CD4-positive, alpha-beta T cell treated with Interleukin-15 for 1 hour (primary cell): ENCODE measurements around the gene PHIP.
A peak's percentile ranks its signal among the peaks of the same experiment; 100 is the strongest.
"Not testable (repeated sequence)": the region's sequence is repeated elsewhere in the genome, so short reads cannot be mapped to it uniquely, and the experiment has no call there.

Experiments used
- DNase-seq: peaks from one replicate; pipeline ENCODE4 v3.0.0-alpha.2; 2020

Gene PHIP

DNA sequence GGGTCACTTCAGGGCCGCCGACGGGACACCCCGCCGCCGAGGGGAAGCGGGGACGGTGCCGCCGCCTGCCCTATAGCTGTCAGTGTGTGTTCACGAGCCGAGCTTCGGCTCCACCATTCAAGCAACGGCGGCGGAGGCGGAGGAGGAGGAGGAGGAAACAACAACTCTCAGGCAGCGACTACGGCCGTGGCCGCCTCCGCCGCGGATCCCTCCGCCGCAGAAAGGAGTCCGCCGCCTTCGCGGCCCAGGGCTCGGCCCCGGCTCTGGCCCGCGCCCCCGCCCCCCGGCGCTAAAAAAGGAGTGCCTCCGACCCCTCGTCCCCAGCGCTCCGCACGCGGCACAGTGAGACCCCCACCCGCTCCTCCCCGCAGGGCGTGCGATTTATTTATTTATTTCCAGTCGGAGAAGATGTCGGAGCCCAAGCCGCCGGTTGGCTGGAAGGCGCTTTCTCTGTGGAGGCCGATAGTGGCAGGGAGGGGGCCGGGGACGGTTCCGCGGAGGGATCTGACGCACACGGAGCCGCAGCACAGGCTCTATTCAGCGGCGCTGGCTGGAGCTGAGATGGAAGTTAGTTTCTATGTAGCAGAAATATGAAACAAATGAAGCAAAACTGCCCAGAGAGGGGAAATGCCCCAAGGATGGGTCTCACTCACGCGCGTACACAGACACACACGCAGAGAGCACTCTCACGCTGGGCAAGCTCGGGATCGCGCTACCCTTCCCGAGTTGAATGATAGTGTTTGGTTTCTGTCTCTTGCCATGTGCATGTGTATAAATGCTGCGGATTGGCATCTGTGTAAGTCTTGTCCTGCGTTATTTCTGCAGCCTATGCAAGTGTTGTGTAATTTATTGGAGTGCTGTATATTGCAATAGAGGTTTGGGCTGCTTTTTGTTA lies at the start of gene PHIP:
PHIP (minus strand) TSS at position 180 of the 895 bp plus-strand sequence. CDS start 186 bp downstream, outside the sequence.
- DNase-seq = peak; percentile 92

- no peak for DNase-seq
These were observed 49.6 kb upstream of the PHIP start for GRCh38 chr6:79127660-79128059.

GRCh38 chr6:79119217-79119616 lies 41.2 kb upstream of the PHIP start:
- DNase-seq = no peak

DNA sequence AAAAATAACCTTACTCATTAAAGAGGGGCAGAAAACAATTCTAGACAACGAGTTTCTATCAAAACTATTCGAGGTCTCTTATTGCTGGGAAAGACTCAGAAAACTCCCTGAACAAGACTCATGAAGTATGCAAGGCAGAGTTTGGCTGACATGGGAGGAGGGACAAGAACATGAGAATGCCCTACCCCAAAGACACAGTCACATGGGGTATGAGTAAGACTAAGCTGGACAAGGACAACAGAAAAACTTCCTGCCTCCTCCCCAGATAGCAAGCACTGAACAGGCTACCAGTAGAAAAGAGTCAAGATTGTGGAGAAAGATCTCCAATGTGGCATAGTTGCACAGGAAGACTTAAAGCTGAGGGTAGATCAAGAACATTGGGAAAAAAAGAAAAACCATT lies 39.7 kb upstream of the PHIP start:
- DNase-seq = no peak

- DNase-seq = no peak
These were observed 37.6 kb upstream of the PHIP start for GRCh38 chr6:79115553-79116182.

DNA sequence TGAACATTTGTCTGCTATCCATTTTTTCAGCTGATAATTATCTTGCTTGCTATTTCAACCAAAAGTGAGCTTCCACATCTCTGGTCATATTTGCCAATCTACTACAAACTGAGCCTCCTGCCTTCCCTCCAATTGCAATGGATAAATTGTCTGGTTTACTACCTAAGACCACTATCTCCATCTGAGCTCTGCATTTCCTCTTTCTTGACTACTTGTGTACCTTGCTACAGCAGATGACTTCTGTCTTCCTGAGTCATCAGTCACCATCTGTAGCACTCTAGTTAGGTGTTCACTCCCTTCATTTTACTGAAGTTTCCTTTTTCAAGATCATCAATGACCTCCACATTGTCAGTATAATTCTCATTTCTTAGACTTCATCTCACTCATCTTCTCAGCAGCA lies 33.5 kb upstream of the PHIP start:
- DNase-seq = no peak

- no peak for DNase-seq
These were observed 23.1 kb upstream of the PHIP start for GRCh38 chr6:79101164-79101563.

DNA sequence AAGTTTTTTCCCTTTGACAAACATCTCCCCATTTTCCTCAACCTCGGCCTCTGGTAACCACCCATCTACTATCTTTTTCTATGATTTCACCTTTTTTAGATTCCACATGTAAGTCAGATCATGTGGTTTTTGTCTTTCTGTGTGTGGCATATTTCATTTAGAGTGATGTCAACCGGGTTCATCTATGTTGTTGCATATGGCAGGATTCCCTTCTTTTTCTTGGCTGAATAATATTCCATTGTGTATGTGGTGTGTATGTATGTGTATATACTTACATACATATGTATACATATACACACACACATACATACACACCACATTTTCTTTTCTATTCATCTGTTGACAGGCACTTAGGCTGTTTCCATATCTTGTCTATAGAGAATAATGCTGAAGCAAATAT lies 22.2 kb upstream of the PHIP start:
- DNase-seq = no peak

GRCh38 chr6:79094938-79095337 lies 16.9 kb upstream of the PHIP start:
- no peak for DNase-seq

- not testable (repeated sequence) for DNase-seq
These were observed 13.7 kb upstream of the PHIP start for GRCh38 chr6:79091801-79092200.

GRCh38 chr6:79089552-79090404 lies 11.7 kb upstream of the PHIP start:
- DNase-seq = no peak

DNA sequence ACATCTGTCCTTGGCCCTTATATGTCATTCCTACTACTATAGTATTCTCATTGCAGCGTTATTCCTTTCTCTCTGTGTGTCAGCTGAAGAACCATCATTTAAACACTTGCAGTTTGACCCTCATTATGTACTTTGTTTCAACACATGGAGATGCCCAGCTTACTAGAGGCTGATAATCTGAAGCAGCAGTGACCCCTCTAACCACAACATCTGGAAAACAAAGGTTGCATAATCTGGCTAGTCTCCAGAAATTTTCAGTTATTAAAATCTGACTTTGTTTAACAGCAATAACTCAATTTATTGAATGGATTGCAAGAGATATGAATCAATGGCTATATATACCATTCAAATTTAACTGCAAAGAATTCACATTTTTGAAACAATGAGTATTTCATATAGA lies 6.6 kb upstream of the PHIP start:
- DNase-seq = no peak

GRCh38 chr6:79082304-79082703 lies 4.2 kb upstream of the PHIP start:
- DNase-seq = no peak

GRCh38 chr6:79081663-79082062 lies 3.6 kb upstream of the PHIP start:
- no peak for DNase-seq

DNA sequence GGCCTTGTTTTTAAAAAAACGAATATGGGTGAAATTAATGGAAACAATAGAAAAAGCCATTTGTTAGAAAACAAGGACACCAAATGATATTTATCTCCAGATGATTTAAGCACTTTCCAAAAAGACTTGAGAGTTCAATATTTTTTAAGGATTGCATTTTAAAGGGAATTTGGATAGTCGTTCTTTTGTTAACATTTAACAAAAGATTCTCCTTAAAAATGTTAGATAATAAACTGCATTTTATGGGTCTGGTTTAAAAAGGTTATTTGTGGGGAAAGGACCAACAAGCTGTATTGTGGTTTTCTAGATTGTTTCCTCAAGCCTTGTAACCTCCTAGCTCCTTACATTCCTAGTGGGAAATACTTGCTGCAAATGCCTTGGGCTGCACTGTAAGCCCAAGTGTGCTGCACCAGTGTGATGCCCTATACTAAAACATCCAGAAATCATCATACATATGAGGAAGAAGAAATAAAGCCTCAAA lies 1.5 kb upstream of the PHIP start:
- no peak for DNase-seq

GRCh38 chr6:79077715-79078074 lies 359 bp downstream of the PHIP start:
- peak; percentile 61 for DNase-seq

- DNase-seq = peak; percentile 89
These were observed 1.0 kb downstream of the PHIP start for GRCh38 chr6:79076782-79077641.

DNA sequence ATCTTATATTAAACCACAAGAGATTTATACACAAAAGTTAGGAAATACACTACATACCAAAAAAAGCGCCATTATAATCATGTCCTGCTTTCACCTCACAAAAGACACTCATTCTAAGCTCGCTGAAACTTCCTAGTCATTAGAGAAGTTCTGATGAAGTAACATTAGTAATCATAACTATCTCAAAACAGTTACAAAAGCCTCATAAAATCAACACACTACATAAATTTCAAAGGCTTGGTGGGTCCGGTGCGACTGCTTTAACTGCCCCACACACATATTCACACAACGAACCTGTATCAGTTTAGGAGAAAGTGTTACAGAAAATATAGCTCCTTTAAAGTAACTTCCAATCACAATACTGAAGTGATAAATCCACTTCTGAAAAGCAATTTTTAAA lies 1.9 kb downstream of the PHIP start:
- DNase-seq = no peak

GRCh38 chr6:79073888-79074287 lies 4.2 kb downstream of the PHIP start:
- no peak for DNase-seq

DNA sequence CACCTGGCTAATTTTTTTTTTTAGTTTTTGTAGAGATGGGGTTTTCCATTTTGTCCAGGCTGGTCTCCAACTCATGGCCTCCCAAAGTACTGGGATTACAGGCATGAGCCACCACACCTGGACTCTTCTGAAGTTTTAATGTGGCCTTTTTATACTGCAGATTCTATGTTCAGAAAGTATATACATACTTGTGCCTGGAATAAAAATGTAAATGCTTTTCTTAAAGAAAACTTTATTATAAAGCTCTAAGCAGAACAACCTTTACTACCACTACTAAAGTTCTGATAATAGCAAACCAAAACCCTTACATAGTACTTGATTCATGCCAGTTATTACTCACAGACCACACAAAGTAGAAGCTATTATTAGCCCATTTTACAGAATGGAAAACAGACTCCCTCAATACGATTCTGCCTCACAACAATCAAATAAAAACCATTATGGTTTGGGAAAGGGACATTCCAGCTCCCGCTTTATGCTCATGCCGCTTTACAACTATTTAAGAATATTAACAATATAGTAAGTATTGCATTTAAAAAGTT lies 5.3 kb downstream of the PHIP start:
- DNase-seq = no peak

GRCh38 chr6:79071547-79071946 lies 6.5 kb downstream of the PHIP start:
- no peak for DNase-seq

GRCh38 chr6:79070206-79070825 lies 7.7 kb downstream of the PHIP start:
- DNase-seq = no peak
